Esophagus squamous epithelium (tissue), 5 donors: ENCODE data around the gene CTDNEP1. TPM values are rescaled to one million over a fixed set of nuclear protein-coding genes. Genes with fewer than 3 reads are reported as not detected.
A peak's percentile ranks its signal among the peaks of the same experiment; 100 is the strongest.

Experiments
- DNase-seq: peaks from one replicate; lab custom pipeline; 2025; lab: John Stamatoyannopoulos, UW
- H3K27ac ChIP-seq, 4 donors: fragments of 200-600 bp; sonication (generic); one replicate each; pipeline ENCODE4 v1.5.1; 2016 to 2019; ENCODE audit warnings: mild to moderate bottlenecking in 1 of 4
- H3K27me3 ChIP-seq, 4 donors: fragments of 200-600 bp; sonication (generic); 1 replicate in 3 of 4; 2 replicates in 1 of 4; pipeline versions ENCODE4 v1.5.1 to v1.6.0; 2017 to 2021; ENCODE audit warnings: antibody characterized with exemption in 1 of 4
- H3K36me3 ChIP-seq, 3 donors: fragments of 200-600 bp; sonication (generic); one replicate each; pipeline ENCODE4 v1.5.1; 2016 to 2019
- H3K4me1 ChIP-seq, 3 donors: fragments of 200-600 bp; sonication (generic); one replicate each; pipeline ENCODE4 v1.5.1; 2017 to 2019
- H3K4me3 ChIP-seq, 4 donors: fragments of 200-600 bp; sonication (generic); 1 replicate in 3 of 4; 2 replicates in 1 of 4; pipeline ENCODE4 v1.5.1; 2016 to 2019; ENCODE audit warnings: mild to moderate bottlenecking in 2 of 4, moderate library complexity in 1 of 4
- H3K9me3 ChIP-seq, 3 donors: fragments of 200-600 bp; sonication (generic); one replicate each; pipeline ENCODE4 v1.5.1; 2016 to 2019
- POLR2A ChIP-seq, 4 donors: fragments of 450-650 bp; IDR thresholded peaks; one replicate each; pipeline ENCODE4 v1.6.1; 2017; ENCODE audit warnings: antibody characterized with exemption in 4 of 4, mild to moderate bottlenecking in 4 of 4, moderate library complexity in 3 of 4
- WGBS, 2 donors: methylation state at CpG; one replicate each; pipeline ENCODE4 v1.1.5; 2018; 5-methylcytosine and 5-hydroxymethylcytosine counted together
- intact Hi-C: fragments of 100-400 bp; cut with DNase I; formaldehyde crosslinking; loops from one replicate; pipeline ENCODE4 v1.15.0; 2022
- total RNA-seq, 4 donors: library from RNA; depleted of rRNA; stranded (reverse); fragments of >200 nt; gene quantifications; one replicate each; pipeline ENCODE4 v1.1.0, GENCODE V29; 2016
- TF ChIP-seq, protein P1 (sequence below), 6 experiments: fragments of 450-650 bp in 4 of 6; fragments of 200-600 bp in 2 of 6; sonication (generic) in 2 of 6; IDR thresholded peaks; one replicate each; pipeline ENCODE4 v1.5.1; 2016 to 2019; ENCODE audit warnings: antibody characterized with exemption in 6 of 6, mild to moderate bottlenecking in 4 of 6, moderate library complexity in 4 of 6
- donor health status: DM: yes; HTN: yes; CAD: no.

The CTDNEP1 gene
- total RNA-seq, 4 donors from 2014 or later, result 42.0 to 52.1 (median 47.8) TPM

GRCh38 chr17:7290166-7290565 lies 38.6 kb upstream of the CTDNEP1 start:
- Histone ChIP-seq H3K27me3 (peaks cover 0 to 68% (median 0%) of the 10 kb centered on the region in 4 donors), H3K9me3 (no peaks in the 10 kb centered on the region), H3K4me1 (peaks cover 25 to 44% (median 26%) of the 10 kb centered on the region in 3 donors), H3K36me3 (peaks cover 0 to 16% (median 0%) of the 10 kb centered on the region in 3 donors), H3K27ac (no peak overlapping the region), H3K4me3 (no peak overlapping the region)
- WGBS, 2 donors, result 90 to 100% methylated on average over 1 to 15 of the region's 19 CpGs
- intact Hi-C loops, result no loop called here
- no peak for TF ChIP-seq POLR2A (IDR thresholded peaks at IDR 0.05)
- TF ChIP-seq, protein P1, sequence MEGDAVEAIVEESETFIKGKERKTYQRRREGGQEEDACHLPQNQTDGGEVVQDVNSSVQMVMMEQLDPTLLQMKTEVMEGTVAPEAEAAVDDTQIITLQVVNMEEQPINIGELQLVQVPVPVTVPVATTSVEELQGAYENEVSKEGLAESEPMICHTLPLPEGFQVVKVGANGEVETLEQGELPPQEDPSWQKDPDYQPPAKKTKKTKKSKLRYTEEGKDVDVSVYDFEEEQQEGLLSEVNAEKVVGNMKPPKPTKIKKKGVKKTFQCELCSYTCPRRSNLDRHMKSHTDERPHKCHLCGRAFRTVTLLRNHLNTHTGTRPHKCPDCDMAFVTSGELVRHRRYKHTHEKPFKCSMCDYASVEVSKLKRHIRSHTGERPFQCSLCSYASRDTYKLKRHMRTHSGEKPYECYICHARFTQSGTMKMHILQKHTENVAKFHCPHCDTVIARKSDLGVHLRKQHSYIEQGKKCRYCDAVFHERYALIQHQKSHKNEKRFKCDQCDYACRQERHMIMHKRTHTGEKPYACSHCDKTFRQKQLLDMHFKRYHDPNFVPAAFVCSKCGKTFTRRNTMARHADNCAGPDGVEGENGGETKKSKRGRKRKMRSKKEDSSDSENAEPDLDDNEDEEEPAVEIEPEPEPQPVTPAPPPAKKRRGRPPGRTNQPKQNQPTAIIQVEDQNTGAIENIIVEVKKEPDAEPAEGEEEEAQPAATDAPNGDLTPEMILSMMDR (IDR thresholded peaks at IDR 0.05), result no peak
- DNase-seq, result no peak

GRCh38 chr17:7289256-7290032 lies 37.9 kb upstream of the CTDNEP1 start:
- no peak overlapping the region for H3K4me3 ChIP-seq
- H3K9me3 ChIP-seq, result no peaks in the 10 kb centered on the region
- WGBS, 2 donors, result 85 to 93% methylated on average over 5 to 11 of the region's 18 CpGs
- H3K36me3 ChIP-seq, result peaks cover 0 to 23% (median 0%) of the 10 kb centered on the region in 3 donors
- no peak overlapping the region for H3K27ac ChIP-seq
- TF ChIP-seq, protein P1 (IDR thresholded peaks at IDR 0.05), result no peak
- TF ChIP-seq POLR2A (IDR thresholded peaks at IDR 0.05), result no peak
- peaks cover 0 to 65% (median 0%) of the 10 kb centered on the region in 4 donors for H3K27me3 ChIP-seq
- intact Hi-C loops, result no loop called here
- peaks cover 19 to 38% (median 20%) of the 10 kb centered on the region in 3 donors for H3K4me1 ChIP-seq
- DNase-seq, result no peak

GRCh38 chr17:7285679-7286078 lies 34.1 kb upstream of the CTDNEP1 start:
- intact Hi-C loops, result no loop called here

DNA sequence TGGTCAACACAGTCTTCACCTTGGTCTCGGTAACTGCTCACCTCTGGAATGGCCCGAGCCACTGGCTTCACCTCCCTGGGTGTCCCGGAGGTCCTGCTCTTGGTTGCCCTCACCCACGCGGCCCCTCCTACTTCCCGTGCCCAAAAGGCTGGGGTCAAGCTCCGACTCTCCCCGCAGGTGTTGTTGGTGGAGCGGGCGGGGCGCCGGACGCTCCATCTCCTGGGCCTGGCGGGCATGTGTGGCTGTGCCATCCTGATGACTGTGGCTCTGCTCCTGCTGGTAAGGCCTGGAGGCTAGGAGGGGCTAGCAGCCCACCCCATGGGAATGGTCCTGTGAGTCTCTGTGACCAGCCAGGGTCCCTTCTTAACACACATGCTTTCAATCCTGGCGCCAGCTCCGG lies 33.4 kb upstream of the CTDNEP1 start:
- TF ChIP-seq, protein P1 (IDR thresholded peaks at IDR 0.05), result no peak
- no peak for TF ChIP-seq POLR2A (IDR thresholded peaks at IDR 0.05)
- Histone ChIP-seq H3K27me3 (peaks cover 0 to 46% (median 0%) of the 10 kb centered on the region in 4 donors), H3K4me1 (peaks cover 23 to 51% (median 24%) of the 10 kb centered on the region in 3 donors), H3K9me3 (no peaks in the 10 kb centered on the region), H3K36me3 (peaks cover 0 to 32% (median 0%) of the 10 kb centered on the region in 3 donors), H3K4me3 (no peak overlapping the region), H3K27ac (peak overlapping the region in 1 of 4 donors; percentile 5)
- no peak for DNase-seq
- WGBS, 2 donors, result 100% methylated on average over 1 to 2 of the region's 16 CpGs
- intact Hi-C loops, result no loop called here

More at GRCh38 chr17:7285679-7286078, 34.1 kb upstream of the CTDNEP1 start:
- DNase-seq, result no peak
- Histone ChIP-seq H3K4me3 (no peak overlapping the region), H3K27me3 (peaks cover 0 to 54% (median 0%) of the 10 kb centered on the region in 4 donors), H3K27ac (no peak overlapping the region), H3K9me3 (no peaks in the 10 kb centered on the region), H3K4me1 (peaks cover 18 to 43% (median 21%) of the 10 kb centered on the region in 3 donors), H3K36me3 (peaks cover 0 to 32% (median 0%) of the 10 kb centered on the region in 3 donors)
- no CpG with 5 or more reads among the region's 12 CpGs for WGBS, 2 donors
- TF ChIP-seq, protein P1 (IDR thresholded peaks at IDR 0.05), result no peak
- TF ChIP-seq POLR2A (IDR thresholded peaks at IDR 0.05), result no peak
